MM.1S (cell line): ENCODE measurements around the gene THUMPD1.
A peak's percentile ranks its signal among the peaks of the same experiment; 100 is the strongest.

Experiments used
- DNase-seq: peaks from one replicate; pipeline ENCODE4 v3.0.0-alpha.2; 2015
- H2AFZ ChIP-seq: fragments of 300-600 bp; sonication (generic); 2 replicates; pipeline ENCODE4 v1.6.0; 2016; ENCODE audit warnings: antibody characterized with exemption, low read length
- H3F3A ChIP-seq: fragments of 300-600 bp; sonication (generic); 2 replicates; pipeline ENCODE4 v1.6.1; 2016; ENCODE audit warnings: mild to moderate bottlenecking, antibody characterized with exemption, low read length, moderate library complexity, mixed read lengths; ENCODE audit not compliant: insufficient read depth
- H3K27ac ChIP-seq: fragments of 300-600 bp; sonication (generic); 2 replicates; pipeline ENCODE4 v1.5.1; 2016; ENCODE audit warnings: mild to moderate bottlenecking, low read length
- H3K27me3 ChIP-seq: fragments of 300-600 bp; sonication (generic); replicated peaks from 2 replicates; pipeline ENCODE4 v1.6.0; 2016; ENCODE audit warnings: low read length; ENCODE audit not compliant: insufficient read depth
- H3K36me3 ChIP-seq: fragments of 300-600 bp; sonication (generic); replicated peaks from 2 replicates; pipeline ENCODE4 v1.6.1; 2016; ENCODE audit warnings: mild to moderate bottlenecking, low read length, mixed read lengths; ENCODE audit not compliant: insufficient read depth
- H3K4me1 ChIP-seq: fragments of 300-600 bp; sonication (generic); 2 replicates; pipeline ENCODE4 v1.6.1; 2016; ENCODE audit warnings: low read length, mixed read lengths
- H3K4me2 ChIP-seq: fragments of 300-600 bp; sonication (generic); 2 replicates; pipeline ENCODE4 v1.6.0; 2016; ENCODE audit warnings: low read depth, low read length
- H3K4me3 ChIP-seq: fragments of 300-600 bp; sonication (generic); 2 replicates; pipeline ENCODE4 v1.5.1; 2016; ENCODE audit warnings: low read length, mixed read lengths
- H3K79me2 ChIP-seq: fragments of 300-600 bp; sonication (generic); 2 replicates; pipeline ENCODE4 v1.6.1; 2016; ENCODE audit warnings: mixed run types, low read length, mixed read lengths
- H3K9ac ChIP-seq: fragments of 300-600 bp; sonication (generic); 2 replicates; pipeline ENCODE4 v1.6.1; 2016; ENCODE audit warnings: low read length, mixed read lengths
- H3K9me2 ChIP-seq: fragments of 300-600 bp; sonication (generic); replicated peaks from 2 replicates; pipeline ENCODE4 v1.6.1; 2016; ENCODE audit warnings: mild to moderate bottlenecking, low read length, mixed read lengths; ENCODE audit not compliant: insufficient read depth
- H3K9me3 ChIP-seq: fragments of 300-600 bp; sonication (generic); replicated peaks from 2 replicates; pipeline ENCODE4 v1.6.1; 2016; ENCODE audit warnings: mild to moderate bottlenecking, low read length, mixed read lengths; ENCODE audit not compliant: insufficient read depth
- H4K20me1 ChIP-seq: fragments of 300-600 bp; sonication (generic); 2 replicates; pipeline ENCODE4 v1.6.1; 2016; ENCODE audit warnings: mild to moderate bottlenecking, low read length, moderate library complexity, mixed read lengths; ENCODE audit not compliant: insufficient read depth
- EZH2 ChIP-seq: fragments of 300-600 bp; sonication (generic); optimal IDR thresholded peaks from 2 replicates; pipeline ENCODE3; 2017; ENCODE audit warnings: low read depth, mild to moderate bottlenecking, antibody characterized with exemption, low read length, mixed read lengths
- EZH2phosphoT487 ChIP-seq: fragments of 300-600 bp; sonication (generic); IDR thresholded peaks from 2 replicates; pipeline ENCODE4 v1.6.1; 2018; ENCODE audit warnings: antibody characterized with exemption, low read length
- TF ChIP-seq, protein P1 (sequence below): fragments of 300-600 bp; sonication (generic); IDR thresholded peaks from 2 replicates; pipeline ENCODE4 v1.5.1; 2016; ENCODE audit warnings: antibody characterized with exemption, low read length, mixed read lengths

The THUMPD1 gene, protein sequence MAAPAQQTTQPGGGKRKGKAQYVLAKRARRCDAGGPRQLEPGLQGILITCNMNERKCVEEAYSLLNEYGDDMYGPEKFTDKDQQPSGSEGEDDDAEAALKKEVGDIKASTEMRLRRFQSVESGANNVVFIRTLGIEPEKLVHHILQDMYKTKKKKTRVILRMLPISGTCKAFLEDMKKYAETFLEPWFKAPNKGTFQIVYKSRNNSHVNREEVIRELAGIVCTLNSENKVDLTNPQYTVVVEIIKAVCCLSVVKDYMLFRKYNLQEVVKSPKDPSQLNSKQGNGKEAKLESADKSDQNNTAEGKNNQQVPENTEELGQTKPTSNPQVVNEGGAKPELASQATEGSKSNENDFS

DNA sequence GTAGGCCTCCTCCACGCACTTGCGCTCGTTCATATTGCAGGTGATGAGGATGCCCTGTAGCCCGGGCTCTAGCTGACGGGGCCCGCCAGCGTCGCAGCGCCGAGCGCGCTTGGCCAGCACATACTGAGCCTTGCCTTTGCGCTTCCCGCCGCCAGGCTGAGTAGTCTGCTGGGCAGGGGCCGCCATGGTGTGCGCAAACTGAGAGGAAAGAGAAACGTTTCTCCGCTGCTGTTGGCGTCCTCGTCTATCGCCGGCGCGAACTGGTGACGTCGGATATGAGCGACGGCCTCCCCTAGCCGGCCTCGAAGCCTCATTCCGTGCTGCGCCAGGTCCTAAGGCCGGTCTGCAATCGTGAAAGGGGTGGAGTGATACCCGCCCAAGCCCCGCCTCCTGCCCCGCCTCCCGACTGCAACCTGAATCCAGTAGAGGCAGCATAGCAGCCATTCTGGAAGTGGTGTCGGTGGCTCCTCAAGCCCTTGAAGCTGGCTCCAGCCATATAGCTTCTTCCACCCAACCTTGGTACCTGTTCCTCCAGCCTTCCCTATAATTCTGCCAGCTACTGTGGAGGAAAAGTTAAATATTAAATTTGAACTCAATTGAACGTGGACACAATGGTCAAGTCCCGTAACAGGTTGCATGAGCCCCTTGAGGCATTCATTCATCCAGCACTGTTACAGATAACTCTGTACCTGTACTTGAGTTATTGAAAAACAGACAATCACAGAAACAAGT is at the start of gene THUMPD1:
TSS of gene THUMPD1 (minus strand) at position 265 of the 732 bp plus-strand sequence. CDS start at position 186, 79 bp downstream.
- Histone ChIP-seq H3K36me3 (peaks cover 6% of the 10 kb centered on the region; the same call in 1 of the 2 replicates), H3K9me3 (no peaks in the 10 kb centered on the region), H3K9me2 (no peaks in the 10 kb centered on the region), H3K4me2 (peak within 1 kb of the TSS; percentile 87), H2AFZ (peak within 1 kb of the TSS; percentile 99), H3K27me3 (no peaks in the 10 kb centered on the region), H3F3A (peaks cover 10% of the 10 kb centered on the region; the same call in 1 of the 2 replicates), H3K4me1 (peaks cover 5% of the 10 kb centered on the region; the same call in 1 of the 2 replicates), H3K4me3 (peak within 1 kb of the TSS; percentile 100), H3K9ac (peak within 1 kb of the TSS; percentile 99), H4K20me1 (no peaks in the 10 kb centered on the region), H3K79me2 (peaks cover 33% of the 10 kb centered on the region), H3K27ac (peak within 1 kb of the TSS; percentile 96)
- TF ChIP-seq, protein P1, sequence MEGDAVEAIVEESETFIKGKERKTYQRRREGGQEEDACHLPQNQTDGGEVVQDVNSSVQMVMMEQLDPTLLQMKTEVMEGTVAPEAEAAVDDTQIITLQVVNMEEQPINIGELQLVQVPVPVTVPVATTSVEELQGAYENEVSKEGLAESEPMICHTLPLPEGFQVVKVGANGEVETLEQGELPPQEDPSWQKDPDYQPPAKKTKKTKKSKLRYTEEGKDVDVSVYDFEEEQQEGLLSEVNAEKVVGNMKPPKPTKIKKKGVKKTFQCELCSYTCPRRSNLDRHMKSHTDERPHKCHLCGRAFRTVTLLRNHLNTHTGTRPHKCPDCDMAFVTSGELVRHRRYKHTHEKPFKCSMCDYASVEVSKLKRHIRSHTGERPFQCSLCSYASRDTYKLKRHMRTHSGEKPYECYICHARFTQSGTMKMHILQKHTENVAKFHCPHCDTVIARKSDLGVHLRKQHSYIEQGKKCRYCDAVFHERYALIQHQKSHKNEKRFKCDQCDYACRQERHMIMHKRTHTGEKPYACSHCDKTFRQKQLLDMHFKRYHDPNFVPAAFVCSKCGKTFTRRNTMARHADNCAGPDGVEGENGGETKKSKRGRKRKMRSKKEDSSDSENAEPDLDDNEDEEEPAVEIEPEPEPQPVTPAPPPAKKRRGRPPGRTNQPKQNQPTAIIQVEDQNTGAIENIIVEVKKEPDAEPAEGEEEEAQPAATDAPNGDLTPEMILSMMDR: peak; percentile 33
- no peak for TF ChIP-seq EZH2phosphoT487
- no peak for TF ChIP-seq EZH2
- DNase-seq: peak; percentile 96

DNA sequence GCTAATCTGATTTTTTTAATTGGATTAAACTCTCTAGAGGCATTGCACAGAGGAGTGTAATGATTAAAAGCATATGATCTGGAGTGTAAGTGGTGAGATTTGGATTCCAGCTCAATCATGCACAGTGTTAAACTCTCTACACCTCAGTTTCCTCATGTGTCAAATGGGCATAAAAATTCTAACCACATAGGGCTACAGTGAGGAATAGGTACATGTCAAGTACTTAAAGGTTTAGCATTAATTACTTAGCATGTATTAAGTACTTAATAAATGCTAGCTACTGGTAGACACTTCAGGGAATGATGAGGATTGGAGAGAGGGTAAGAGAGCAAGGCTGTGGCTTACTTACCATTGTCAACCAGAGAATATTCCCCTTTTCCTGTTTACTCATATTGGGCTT is 47.5 kb upstream of the THUMPD1 start:
- TF ChIP-seq EZH2 (no peak), EZH2phosphoT487 (no peak)
- TF ChIP-seq, protein P1: no peak
- H3K4me2 ChIP-seq: no peak overlapping the region
- H3K4me3 ChIP-seq: no peak overlapping the region
- no peak overlapping the region for H3K9ac ChIP-seq
- no peak for DNase-seq
- no peaks in the 10 kb centered on the region for H3K36me3 ChIP-seq
- H3K27me3 ChIP-seq: no peaks in the 10 kb centered on the region
- no peaks in the 10 kb centered on the region for H3K9me2 ChIP-seq
- no peak overlapping the region for H2AFZ ChIP-seq
- no peaks in the 10 kb centered on the region for H3K9me3 ChIP-seq
- H3K27ac ChIP-seq: no peak overlapping the region
- no peaks in the 10 kb centered on the region for H3K79me2 ChIP-seq
- no peaks in the 10 kb centered on the region for H3F3A ChIP-seq
- no peaks in the 10 kb centered on the region for H3K4me1 ChIP-seq
- no peaks in the 10 kb centered on the region for H4K20me1 ChIP-seq

DNA sequence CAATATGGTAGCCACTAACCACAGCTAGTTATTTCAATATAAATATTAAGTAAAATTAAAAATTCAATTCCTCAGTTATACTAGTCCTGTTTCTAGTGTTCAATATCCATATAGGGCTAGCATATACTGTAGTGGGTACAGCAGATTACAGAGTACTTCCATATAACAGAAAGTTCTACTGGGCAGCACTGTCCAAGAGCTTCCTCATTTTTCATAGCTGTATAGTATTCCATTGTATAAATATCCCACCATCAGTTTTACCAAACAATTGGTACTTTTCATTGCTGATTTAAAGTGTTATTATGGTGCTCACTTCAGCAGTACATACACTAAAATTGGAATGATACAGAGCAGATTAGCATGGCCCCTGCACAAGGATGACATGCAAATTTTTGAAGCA is 42.6 kb upstream of the THUMPD1 start:
- TF ChIP-seq EZH2phosphoT487 (no peak), EZH2 (no peak)
- TF ChIP-seq, protein P1: no peak
- H4K20me1 ChIP-seq: no peaks in the 10 kb centered on the region

More for the DNA sequence above, 42.6 kb upstream of the THUMPD1 start:
- Histone ChIP-seq H3K9me3 (no peaks in the 10 kb centered on the region), H2AFZ (no peak overlapping the region), H3K36me3 (no peaks in the 10 kb centered on the region), H3K9ac (no peak overlapping the region), H3K4me1 (no peaks in the 10 kb centered on the region), H3K4me2 (no peak overlapping the region), H3K27me3 (no peaks in the 10 kb centered on the region), H3K4me3 (no peak overlapping the region), H3K27ac (no peak overlapping the region), H3F3A (no peaks in the 10 kb centered on the region), H3K79me2 (no peaks in the 10 kb centered on the region), H3K9me2 (no peaks in the 10 kb centered on the region)
- DNase-seq: no peak
